ENCODE data around the gene CCDC137. TPM values are rescaled to one million over a fixed set of nuclear protein-coding genes. Genes with fewer than 3 reads are reported as not detected.

The CCDC137 gene
- total and polyA plus RNA-seq, 2 of the 13 experiments (the other 11 are each of a cell fraction or from before 2014, with no cell fraction given): 14.6 to 39.1 TPM

- H4K20me1 ChIP-seq (ENCODE audit: insufficient read depth, low read length): no peaks in the 10 kb centered on the region
- peaks cover 31% of the 10 kb centered on the region for H3K79me2 ChIP-seq (ENCODE audit: insufficient read depth, low read length)
- H3K4me2 ChIP-seq (ENCODE audit: low read depth, low read length): no peak overlapping the region
- no peak for ATAC-seq
- FAIRE-seq: no peak
- H3K9ac ChIP-seq (ENCODE audit: insufficient read depth, low read depth, low read length): no peak overlapping the region
- in situ Hi-C loops (cut with HindIII; ENCODE audit: extremely low pct_ligation_motif_present, low pct_unique_long_range_greater_than_20kb): no loop called here
- H3K9me3 ChIP-seq (ENCODE audit: low read length): no peaks in the 10 kb centered on the region
- no peak overlapping the region for H2AFZ ChIP-seq (ENCODE audit: low read length)
- DNase-seq (ENCODE audit: low spot score): no peak
- intact Hi-C loops (cut with micrococcal nuclease; ENCODE audit: unreplicated experiment): no loop called here
- POLR2A ChIA-PET: interaction anchor here (1.5 to 6.3 kb wide), 2 partner anchors 12 to 14 kb away, joined by 4 to 134 read pairs; partner anchors contain the start of gene MRPL12
- 96% methylated on average over 8 of the region's 25 CpGs for WGBS (ENCODE audit: low lambda C conversion rate)
- BruUV-seq (replicated peaks): no TSS peak
- no peak overlapping the region for H3K27ac ChIP-seq (ENCODE audit: extremely low read length, insufficient read depth, low read length)
- no peak overlapping the region for H3K4me3 ChIP-seq (replicated peaks in 1 of 3; ENCODE audit: insufficient read depth in 1 of 3, low read depth in 2 of 3, low read length in 3 of 3)
- peaks cover 21 to 47% of the 10 kb centered on the region in 2 experiments for H3K36me3 ChIP-seq (replicated peaks in 1 of 2; ENCODE audit: control insufficient read depth in 1 of 2, insufficient read depth in 2 of 2, low read length in 2 of 2)
- H3K4me1 ChIP-seq (ENCODE audit: insufficient read depth, low read length): peaks cover 16% of the 10 kb centered on the region
- CTCF ChIA-PET (ENCODE audit: low intra/inter-chr PET ratio, low total read pairs): no interaction called here
- no peaks in the 10 kb centered on the region; a peak in 1 of 5 replicates for H3K27me3 ChIP-seq (ENCODE audit: control insufficient read depth in 1 of 2, insufficient read depth in 2 of 2, low read length in 2 of 2)
- TF ChIP-seq RBFOX2 (IDR thresholded peaks at IDR 0.05; ENCODE audit: low read depth, low read length): peak; percentile 43; the same call in 1 of the 2 replicates
- TF ChIP-seq ZNF772 (CRISPR knock-in tag; IDR thresholded peaks at IDR 0.05): no peak
- TF ChIP-seq ZNF839 (CRISPR knock-in tag; IDR thresholded peaks at IDR 0.05; ENCODE audit: borderline replicate concordance): 0 out of 2 replicates have a peak, but pooled peaks have one; percentile 6
- peak; percentile 32 for TF ChIP-seq HNRNPLL (IDR thresholded peaks at IDR 0.05; ENCODE audit: low read depth, low read length, poor library complexity, severe bottlenecking)
- no peak for TF ChIP-seq MNT (IDR thresholded peaks at IDR 0.05)
- peak; percentile 7; the same call in 1 of the 2 replicates for TF ChIP-seq ZNF768 (CRISPR knock-in tag; IDR thresholded peaks at IDR 0.05)
- TF ChIP-seq AGO2 (optimal IDR thresholded peaks at IDR 0.05; ENCODE audit: low read depth, low read length): peak; percentile 36
- TF ChIP-seq KDM4B (CRISPR knock-in tag; IDR thresholded peaks at IDR 0.05): no peak
- TF ChIP-seq ZNF780A (CRISPR knock-in tag; IDR thresholded peaks at IDR 0.05): no peak
- no peak for TF ChIP-seq NONO (IDR thresholded peaks at IDR 0.05)
- 0 out of 2 replicates have a peak, but pooled peaks have one; percentile 25 for TF ChIP-seq NONO (CRISPR knock-in tag; conservative IDR thresholded peaks at IDR 0.05)
- TF ChIP-seq ZNF878 (CRISPR knock-in tag; IDR thresholded peaks at IDR 0.05): no peak
- 0 out of 2 replicates have a peak, but pooled peaks have one; percentile 28 for TF ChIP-seq MTA1 (CRISPR knock-in tag; IDR thresholded peaks at IDR 0.05; ENCODE audit: borderline replicate concordance)
- no peak for TF ChIP-seq E2F1 (CRISPR knock-in tag; IDR thresholded peaks at IDR 0.05)
- 0 out of 2 replicates have a peak, but pooled peaks have one; percentile 15 for TF ChIP-seq HNRNPL (IDR thresholded peaks at IDR 0.05; ENCODE audit: low read depth, low read length)
- TF ChIP-seq MED13 (CRISPR knock-in tag; IDR thresholded peaks at IDR 0.05): no peak
- no peak for TF ChIP-seq FOXJ3 (CRISPR knock-in tag; IDR thresholded peaks at IDR 0.05; ENCODE audit: borderline replicate concordance)
- TF ChIP-seq SP2 (CRISPR knock-in tag; IDR thresholded peaks at IDR 0.05): no peak
- no peak for TF ChIP-seq PATZ1 (CRISPR knock-in tag; IDR thresholded peaks at IDR 0.05)
These were observed 50.7 kb downstream of the CCDC137 start for GRCh38 chr17:81717049-81717765.
